NCI-H146 (cell line): Measurements from ENCODE around the gene MICAL2.

ENCODE experiments used
- DNase-seq: peaks from one replicate; lab custom pipeline; 2025; lab: John Stamatoyannopoulos, UW

The MICAL2 gene

DNA sequence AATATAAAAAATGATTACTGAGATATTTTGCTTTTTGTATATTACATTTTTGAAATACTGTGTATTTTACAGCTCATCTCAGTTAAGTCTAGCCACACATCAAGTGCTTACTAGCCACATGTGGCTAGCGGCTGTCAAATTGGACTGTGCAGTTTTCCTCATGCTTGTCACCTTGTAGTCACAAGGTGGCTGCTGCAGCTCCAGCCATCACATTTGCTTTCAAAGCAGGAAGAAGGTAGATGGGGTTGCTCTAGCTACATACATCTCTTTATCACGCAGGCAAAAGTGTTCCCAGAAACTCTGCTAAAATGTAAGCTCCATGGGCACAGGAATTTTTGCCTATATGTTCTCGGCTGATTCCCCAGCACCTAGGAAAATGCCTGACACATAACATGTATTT, 61.5 kb downstream of the MICAL2 start:
- no peak for DNase-seq

GRCh38 chr11:12172493-12173013, 62.2 kb downstream of the MICAL2 start:
- DNase-seq: no peak

DNA sequence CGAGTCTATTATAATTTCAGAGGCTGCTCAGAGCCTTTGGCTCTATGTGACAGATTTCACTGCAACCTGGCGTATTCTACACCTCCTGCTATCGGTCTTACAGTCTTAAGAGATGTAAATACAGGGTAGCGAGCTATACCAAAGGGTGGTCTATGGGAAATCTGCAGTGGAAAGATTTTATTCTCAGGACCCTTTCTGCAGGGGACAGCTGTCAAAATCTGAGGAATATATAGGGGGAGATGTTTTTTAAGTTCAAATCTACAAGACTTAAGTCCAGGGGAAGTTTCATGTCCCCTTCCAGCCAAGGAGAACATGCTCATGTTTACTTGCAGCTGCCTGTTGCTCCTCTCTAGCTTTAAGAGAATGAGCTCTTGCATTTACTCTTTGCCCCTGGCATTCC, 62.7 kb downstream of the MICAL2 start:
- no peak for DNase-seq

GRCh38 chr11:12174128-12174476, 63.7 kb downstream of the MICAL2 start:
- DNase-seq: no peak

DNA sequence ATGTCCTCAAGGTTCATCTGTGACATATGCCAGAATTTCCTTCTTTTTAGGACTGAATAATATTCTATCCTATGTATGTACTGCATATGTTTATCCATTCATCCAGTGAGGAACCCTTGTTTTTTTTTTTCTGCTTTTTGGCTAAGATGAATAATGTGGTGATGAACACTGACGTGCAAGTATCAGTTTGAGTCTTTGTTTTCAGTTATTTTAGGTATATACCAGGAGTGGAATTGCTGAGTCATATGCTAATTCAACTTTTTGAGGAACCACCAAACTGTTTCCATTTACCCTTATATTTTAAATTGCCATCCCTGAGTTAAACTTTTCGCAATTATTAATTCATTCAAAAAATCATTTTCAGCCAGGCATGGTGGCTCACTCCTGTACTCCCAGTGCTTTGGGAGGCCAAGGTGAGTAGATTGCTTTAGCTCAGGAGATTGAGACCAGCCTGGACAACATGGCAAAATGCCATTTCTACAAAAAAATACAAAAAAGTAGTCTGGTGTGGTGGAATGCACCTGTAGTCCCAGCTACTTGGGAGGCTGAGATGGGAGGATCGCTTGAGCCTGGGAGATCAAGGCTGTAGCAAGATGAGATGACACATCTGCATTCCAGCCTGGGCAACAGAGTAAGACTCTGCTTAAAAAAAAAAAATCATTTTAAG, 64.2 kb downstream of the MICAL2 start:
- no peak for DNase-seq

GRCh38 chr11:12175694-12176241, 65.4 kb downstream of the MICAL2 start:
- DNase-seq: no peak

GRCh38 chr11:12176410-12176809, 66.0 kb downstream of the MICAL2 start:
- DNase-seq: no peak

DNA sequence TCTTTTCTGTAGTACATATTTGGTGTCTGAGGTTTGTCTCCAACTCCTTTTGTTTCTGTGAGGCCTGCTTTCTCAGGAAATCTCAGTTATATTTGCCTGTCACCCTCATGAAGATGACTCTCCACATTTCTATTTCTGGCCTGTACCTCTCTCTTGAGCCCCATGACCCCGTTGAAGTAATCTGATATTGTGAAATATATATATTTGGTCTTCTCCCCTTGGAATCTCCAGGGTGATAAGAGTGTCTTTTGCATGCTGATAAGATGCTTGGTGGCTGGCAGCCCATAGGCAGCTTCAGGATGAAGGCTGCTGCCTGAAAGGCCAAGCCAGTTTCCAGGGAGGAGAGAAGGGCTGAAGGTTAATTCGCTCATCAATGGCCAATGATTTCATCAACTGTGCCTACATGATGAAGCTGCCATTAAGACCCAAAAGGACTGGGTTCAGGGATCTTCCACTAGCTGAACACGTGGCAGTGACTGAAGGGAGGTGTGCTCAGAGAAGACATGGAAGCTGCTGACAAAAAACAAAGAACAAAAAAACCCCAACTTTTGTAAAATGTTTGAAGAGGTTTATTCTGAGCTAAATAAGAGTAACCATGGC, 67.4 kb downstream of the MICAL2 start:
- no peak for DNase-seq

- no peak for DNase-seq
These were observed 68.6 kb downstream of the MICAL2 start for GRCh38 chr11:12179019-12179418.

GRCh38 chr11:12179531-12179930, 69.1 kb downstream of the MICAL2 start:
- no peak for DNase-seq

- no peak for DNase-seq
These were observed 70.1 kb downstream of the MICAL2 start for GRCh38 chr11:12180257-12181205.

GRCh38 chr11:12182302-12182675, 71.9 kb downstream of the MICAL2 start:
- no peak for DNase-seq

DNA sequence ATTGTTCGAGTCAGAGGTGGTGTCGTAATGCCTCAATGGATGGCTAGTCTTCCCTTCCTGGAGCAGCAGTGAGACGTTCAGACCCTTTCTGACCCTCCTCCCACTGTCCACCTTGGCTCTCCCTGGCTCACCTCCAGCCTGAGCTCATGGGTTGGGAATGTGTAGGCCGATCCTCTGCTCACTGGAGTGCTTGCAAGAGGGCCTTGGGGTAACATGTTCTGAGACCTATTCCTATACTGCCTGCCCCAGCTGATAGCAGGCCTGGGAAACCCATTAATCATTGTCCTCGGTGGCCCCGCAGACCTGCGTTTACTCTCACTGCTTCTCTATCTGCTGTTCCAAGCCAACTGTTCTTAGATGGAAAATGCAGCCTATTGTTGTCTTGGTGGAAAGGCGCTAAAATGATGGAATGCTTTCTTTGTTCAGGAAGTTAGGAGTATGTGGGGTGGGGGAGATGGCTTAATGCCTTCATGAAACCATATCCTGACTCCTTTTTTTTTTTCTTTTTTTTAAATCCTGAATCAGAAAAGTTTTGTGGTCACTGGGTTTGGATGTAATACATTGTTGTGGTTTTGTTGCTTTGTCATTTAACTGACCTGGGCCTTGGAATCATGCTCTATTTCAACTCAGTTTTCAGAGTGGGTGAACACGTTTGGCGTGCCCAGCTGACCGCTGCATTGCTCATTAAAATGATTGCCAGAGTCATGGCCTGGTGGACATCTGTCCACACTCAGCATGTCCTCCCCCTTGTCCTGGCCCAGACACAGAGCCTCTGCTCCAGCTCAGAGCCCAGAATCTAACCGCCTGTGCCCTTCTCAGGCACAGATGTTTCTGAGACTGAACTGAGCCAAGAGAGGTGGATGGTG, 72.5 kb downstream of the MICAL2 start:
- peak; percentile 47 for DNase-seq

DNA sequence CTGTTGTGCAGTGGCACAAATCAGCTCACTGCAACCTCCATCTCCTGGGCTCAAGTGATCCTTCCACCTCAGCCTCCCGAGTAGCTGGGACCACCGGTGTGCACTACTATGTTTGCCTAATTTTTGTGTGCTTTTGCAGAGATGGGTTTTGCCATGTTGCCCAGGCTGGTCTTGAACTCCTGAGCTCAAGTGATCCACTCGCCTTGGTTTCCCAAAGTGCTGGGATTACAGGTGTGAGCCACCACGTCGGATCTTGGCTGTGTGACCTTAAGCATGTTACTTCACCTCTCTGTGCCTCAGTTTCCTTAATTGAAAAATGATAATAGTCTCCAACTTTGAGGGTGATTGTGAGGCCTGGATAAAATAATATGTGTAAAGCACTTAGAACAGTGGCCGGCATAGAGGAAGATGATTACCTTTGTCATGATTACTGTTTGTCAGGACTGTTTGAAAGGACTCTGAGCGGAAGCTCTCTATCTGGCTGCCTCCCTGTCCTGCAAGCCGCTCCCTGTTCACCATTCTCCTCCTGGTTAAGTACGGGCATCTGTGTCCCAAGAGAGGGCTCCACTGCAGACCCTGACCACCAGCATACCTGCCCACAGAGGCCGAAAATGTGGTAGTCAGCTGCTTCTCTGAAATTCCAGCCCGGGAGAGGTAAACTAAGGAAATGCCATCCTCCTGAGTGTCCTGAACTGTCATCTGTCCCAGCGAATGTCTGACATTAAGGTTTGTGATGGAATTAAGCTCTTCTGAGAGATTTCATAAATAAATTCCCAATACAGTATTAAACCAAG, 73.6 kb downstream of the MICAL2 start:
- DNase-seq: no peak

DNA sequence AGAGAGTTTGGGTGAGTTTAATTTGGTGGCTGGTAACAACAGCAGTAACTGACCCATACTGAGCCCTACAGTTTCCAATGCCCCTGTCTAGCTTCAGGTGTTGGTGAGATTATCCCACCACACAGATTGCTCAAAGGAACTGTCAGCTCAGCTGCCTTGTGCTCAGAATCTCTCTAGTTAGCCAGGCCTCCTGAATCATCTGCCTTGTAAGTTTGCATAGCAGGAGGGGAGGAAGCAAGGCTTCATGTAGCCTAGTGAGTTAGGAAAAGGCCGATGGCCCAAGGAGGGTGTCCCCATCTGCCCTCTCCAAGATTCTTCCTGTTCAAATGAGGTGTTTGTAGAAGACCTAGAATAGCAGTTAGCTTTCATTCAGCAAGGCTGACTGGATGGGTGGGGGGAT, 74.3 kb downstream of the MICAL2 start:
- no peak for DNase-seq

DNA sequence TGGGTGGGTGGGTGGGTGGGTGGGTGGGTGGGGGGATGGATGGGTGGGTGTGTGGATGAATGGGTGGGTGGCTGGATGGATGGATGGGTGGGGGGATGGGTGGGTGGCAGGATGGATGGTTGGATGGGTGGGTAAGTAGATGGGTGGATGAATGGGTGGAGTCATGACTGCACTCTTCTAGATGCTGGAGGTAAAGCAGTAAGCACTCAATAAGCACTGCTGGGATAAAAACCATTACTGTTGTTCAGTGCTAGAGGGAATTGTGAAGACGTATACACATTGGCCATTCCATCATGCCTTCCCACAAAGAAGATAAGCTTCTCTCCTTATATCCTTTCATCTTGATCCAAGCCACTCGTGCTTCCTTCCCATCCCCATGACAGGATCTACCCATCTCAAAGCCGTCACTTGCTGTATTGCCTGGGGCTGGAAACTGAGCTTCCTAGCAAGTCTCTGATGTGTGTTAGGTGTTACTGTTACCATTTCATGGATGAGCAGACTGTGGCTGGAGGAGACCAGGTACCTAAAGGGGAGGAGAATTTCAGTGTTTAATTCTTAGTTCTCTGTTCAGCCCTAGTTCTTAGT, 74.8 kb downstream of the MICAL2 start:
- no peak for DNase-seq

DNA sequence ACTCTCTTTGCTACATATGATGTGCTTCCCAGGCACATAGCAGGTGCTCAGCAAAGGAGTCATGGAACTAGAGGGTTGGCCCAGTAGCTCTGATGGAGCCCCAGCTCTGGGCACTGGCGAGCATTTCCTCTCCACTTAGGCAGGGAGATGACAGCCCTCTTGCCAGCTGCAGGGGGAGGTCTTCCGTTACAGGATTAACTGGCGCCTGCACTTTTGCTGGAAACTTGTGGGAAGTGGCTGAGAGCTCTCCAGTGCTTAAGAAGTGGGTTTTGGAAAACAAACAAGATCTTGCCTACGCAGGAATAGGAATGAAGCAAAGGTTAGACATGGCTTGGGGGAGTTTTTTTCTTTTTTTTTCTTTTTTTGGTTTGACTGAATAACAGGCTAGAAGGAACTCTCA, 75.5 kb downstream of the MICAL2 start:
- DNase-seq: no peak

GRCh38 chr11:12186701-12187100, 76.3 kb downstream of the MICAL2 start:
- no peak for DNase-seq

- no peak for DNase-seq
These were observed 77.0 kb downstream of the MICAL2 start for GRCh38 chr11:12187399-12187798.

GRCh38 chr11:12188548-12189317, 78.3 kb downstream of the MICAL2 start:
- no peak for DNase-seq
